ENCODE results near the gene ERCC6L2.

- TF ChIP-seq CTCF (IDR thresholded peaks at IDR 0.05 in 2 of 3, conservative IDR thresholded peaks at IDR 0.05 in 1 of 3; ENCODE audit: borderline replicate concordance in 1 of 3, insufficient read depth in 1 of 3, low read depth in 2 of 3, low read length in 2 of 3) (no peak), POLR2A (IDR thresholded peaks at IDR 0.05; ENCODE audit: borderline replicate concordance, extremely low read depth, insufficient read depth, insufficient read length) (no peak), POLR2AphosphoS5 (IDR thresholded peaks at IDR 0.05; ENCODE audit: low read depth, low read length) (no peak), ZNF274 (IDR thresholded peaks at IDR 0.05; ENCODE audit: low read depth, low read length) (no peak), RAD21 (IDR thresholded peaks at IDR 0.05; ENCODE audit: low read depth) (no peak), SIN3A (IDR thresholded peaks at IDR 0.05; ENCODE audit: low read depth) (no peak), CEBPB (IDR thresholded peaks at IDR 0.05; ENCODE audit: low read depth) (no peak), EZH2 (IDR thresholded peaks at IDR 0.05) (no peak), JUND (IDR thresholded peaks at IDR 0.05) (no peak), YY1 (IDR thresholded peaks at IDR 0.05; ENCODE audit: extremely low read depth, insufficient replicate concordance, low read depth, low read length) (no peak)
- TF ChIP-seq, protein P1, sequence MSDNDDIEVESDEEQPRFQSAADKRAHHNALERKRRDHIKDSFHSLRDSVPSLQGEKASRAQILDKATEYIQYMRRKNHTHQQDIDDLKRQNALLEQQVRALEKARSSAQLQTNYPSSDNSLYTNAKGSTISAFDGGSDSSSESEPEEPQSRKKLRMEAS (IDR thresholded peaks at IDR 0.05): no peak
Measured at GRCh38 chr9:95854386-95855020, 21.0 kb upstream of the ERCC6L2 start.
